GM08714 (cell line): ENCODE results near the gene CRIP2.

Source experiments
- H3K4me3 ChIP-seq: fragments of 200-500 bp; sonication (Bioruptor generic); 2 replicates; pipeline ENCODE4 v1.5.1; 2014; ENCODE audit warnings: mild to moderate bottlenecking, low read length, inconsistent platforms
- ZNF274 ChIP-seq: IDR thresholded peaks from 2 replicates; pipeline ENCODE4 v1.6.1; 2012; ENCODE audit warnings: mild to moderate bottlenecking, low read depth, low read length

CRIP2 gene

DNA sequence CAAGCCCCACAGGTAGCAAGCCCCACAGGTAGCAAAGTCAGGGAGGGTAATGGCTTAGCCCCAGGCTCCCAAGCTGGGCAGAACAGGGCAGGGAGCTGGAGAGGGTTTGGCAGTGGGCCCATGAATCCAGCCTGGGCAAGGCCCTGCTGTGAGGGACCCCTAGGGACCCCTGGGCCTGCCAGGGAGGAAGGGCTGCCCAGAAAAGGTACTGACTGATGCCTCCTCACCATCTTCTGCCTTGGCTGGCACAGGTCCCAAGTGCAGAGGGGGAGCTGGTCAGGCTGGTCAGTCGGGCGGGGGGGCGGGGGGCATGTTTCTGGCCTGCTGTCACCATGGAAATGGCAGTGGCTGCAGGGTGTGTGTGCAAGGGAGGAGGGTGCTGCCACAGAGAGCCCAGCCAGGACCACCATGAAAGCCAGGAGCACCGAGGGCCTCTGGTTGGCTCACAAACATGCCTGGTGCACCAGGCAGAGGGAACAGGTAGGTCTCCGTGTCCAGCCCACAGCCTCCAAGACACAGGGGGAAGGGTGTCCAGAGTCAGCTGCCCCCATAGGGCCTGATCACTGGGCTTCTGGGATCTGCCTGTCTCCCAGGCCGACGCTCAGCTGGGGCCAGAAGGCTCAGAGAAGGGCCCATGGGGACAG is 1.5 kb upstream of the CRIP2 start:
- TF ChIP-seq ZNF274, result no peak
- H3K4me3 ChIP-seq, result no peak overlapping the region

DNA sequence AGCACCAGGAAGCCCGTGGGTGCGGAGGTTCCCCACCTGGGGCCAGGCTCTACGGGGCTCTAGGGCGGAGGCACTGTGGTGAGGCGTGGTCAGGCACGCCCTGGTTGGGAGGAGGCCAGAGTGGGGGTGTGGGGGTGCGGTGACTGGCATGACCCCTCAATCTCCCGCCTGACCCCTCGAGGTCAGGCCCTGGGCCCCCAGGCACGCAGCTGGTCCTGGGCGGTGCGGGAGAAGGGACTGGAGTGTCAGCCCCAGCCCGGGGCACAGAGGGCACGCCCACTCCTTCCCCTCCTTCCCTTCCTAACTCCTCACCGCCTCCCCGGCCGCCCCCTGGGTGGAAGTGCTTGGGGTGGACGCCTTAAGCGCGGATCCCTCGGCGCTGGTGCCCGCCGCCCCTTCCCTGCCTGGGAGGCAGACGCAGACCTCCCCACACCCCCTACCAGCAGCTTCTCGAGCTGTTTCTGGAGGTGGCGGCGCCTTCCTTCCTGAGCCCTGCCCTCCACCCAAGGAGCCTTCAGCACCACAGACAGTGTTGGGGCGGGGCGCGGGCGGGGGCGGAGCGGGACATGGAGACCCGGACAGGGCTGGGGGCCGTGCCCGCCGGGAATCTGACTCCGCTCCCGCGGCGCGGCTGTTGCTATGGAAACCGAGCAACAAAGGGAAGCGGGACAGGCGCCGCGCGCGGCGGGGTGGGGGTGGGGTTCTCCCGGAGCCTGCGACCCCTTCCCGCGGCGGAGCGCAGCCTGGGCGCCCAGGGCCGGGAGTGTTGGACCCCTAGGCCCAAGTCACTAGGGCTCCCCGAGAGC is 741 bp upstream of the CRIP2 start:
- peak overlapping the region; percentile 42; the same call in 1 of the 2 replicates for H3K4me3 ChIP-seq
- no peak for TF ChIP-seq ZNF274

DNA sequence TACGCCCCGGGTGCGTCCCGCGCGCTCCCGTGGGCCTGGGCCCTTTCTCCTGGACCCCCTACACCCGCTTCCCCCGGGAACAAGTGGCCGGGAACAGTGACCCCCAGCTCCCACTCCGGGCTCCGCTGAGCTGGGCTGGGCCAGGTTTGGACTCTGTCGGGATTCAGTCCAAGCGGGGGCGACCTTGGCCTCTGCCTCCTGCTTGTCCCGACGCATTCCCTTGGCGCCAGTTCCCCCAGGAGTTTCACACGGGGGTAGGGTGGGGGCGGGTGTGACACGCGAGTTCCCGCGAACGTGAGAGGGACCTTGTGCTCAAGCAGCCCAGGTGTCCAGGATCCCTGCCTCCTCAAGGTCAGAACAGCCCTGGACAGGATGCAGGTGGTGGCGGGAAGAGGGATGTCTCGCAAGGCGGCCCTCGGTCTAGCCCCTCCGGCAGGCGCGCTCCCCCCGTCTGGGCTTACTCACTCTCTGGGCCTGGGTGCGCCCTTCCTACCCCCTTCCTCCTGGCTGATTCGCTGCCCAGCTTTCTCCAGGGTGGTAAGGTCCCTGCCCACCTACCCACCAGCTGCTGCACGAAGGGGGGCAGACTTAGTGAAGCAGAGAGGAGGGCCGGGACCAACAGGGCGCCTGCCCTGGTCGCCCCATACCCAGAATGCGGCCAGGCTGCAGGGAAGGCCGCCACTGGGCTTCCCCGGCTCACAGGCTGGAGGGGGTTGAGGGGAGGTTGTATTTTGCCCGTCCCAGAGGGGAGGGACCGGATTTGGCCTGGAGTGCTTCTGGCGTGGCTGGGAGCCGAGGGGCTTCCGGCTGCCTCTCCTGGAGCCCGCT is 862 bp downstream of the CRIP2 start:
- no peak overlapping the region; the same call in 1 of the 2 replicates for H3K4me3 ChIP-seq
- TF ChIP-seq ZNF274, result no peak

DNA sequence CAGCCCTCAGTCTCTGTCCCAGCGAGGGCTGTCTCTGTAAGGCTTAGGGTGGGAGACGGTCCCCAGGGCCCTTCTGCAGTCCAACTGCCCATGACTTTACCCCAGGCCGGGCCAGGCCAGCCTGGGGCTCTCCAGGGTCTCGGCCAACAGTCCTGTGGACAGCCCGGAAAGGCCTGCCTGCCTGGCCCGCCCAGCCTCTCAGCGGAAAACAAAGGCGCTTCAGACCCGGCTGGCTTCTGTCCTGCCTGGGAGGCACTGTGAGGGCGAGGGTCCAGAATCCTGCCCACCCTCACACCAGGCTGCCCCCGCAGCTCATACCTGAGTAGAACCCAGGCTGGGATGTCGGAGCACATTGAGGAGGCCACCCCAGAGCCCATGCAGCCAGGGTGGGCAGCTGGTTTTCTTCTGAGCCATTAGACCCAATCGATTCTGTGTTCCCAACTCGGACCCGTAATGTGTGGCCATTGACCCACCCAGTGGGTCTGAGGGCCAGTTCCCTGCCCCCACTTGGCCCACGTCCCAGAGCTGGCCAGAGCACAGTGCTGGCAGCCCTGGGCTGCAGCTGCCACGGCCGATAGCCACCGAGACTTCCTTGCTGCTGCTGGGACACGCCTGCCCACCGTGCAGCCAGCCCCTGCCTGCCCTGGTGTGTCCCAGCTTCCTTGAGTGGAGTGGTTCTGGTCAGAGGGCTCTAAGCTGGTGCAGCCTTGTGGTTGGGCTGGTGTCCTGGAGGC is 1.6 kb downstream of the CRIP2 start:
- H3K4me3 ChIP-seq, result no peak overlapping the region
- no peak for TF ChIP-seq ZNF274

DNA sequence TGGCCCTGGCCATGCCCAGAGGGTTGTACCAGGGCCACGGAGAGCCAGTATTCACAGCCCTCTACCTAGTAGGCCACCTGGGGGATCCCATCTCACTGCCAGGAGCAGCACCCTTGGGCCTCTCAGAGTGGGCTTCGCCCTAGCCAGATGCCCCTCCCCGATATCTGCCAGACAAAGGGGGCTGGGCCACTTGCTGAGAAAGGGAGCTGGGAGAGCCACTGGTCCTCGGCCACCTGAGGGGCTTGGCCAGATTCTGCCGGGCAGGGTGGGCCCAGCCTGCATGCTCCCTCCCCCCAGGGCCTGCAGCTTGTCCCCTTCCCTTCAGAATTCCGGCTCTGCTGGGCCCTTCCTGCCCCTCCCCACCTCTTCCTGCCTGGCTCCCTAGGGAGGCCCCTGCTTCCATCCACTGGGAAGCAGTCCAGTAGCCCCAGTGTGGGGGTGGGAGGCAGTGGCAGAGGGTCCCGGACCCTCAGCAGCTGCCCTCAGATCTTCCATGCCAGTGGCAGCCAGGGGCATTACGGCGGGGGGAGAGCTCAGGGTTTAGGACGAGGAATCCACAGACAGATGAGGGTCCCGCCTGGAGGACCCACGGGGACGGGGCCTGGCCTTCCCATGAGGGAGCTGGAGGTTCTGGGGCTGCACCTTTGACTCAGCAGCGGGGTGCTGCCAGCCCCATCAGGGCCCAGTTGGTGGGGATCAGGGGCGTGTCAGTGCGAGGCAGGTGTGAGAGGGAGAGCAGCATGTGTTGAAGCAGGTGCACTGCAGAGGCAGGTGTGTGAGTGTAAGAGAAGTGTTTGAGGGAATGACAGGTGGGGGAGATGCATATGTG is 2.4 kb downstream of the CRIP2 start:
- no peak overlapping the region for H3K4me3 ChIP-seq
- TF ChIP-seq ZNF274, result no peak

DNA sequence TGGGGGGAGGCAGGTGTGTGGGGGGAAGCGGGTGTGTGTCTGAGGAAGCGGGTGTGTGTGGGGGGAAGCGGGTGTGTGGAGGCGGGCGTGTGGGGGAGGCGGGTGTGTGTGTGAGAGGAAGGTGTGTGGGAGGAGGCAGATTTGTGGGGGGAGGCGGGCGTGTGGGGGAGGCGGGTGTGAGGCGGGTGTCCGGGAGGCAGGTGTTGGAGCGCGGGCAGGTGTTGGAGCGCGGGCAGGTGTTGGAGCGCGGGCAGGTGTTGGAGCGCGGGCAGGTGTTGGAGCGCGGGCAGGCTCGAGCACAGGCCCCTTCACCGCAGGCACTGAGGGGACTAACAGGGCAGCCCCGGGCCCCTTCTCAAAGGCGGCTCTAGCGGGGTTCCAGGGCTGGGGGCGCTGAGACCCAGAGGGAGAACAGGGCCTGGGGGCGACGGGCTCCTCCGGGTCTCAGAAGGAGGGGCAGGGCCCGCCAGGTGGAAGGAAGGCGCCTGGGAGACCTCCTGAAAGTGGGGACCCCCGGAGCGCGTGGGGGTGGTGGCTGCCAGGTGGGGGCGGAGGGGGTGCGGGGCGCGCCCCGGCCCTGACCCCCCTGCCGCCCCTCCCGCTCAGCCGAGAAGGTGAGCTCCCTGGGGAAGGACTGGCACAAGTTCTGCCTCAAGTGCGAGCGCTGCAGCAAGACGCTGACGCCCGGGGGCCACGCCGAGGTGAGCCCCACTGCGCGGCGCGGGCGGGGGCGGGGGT is 3.2 kb downstream of the CRIP2 start:
- H3K4me3 ChIP-seq, result no peak overlapping the region
- TF ChIP-seq ZNF274, result no peak

DNA sequence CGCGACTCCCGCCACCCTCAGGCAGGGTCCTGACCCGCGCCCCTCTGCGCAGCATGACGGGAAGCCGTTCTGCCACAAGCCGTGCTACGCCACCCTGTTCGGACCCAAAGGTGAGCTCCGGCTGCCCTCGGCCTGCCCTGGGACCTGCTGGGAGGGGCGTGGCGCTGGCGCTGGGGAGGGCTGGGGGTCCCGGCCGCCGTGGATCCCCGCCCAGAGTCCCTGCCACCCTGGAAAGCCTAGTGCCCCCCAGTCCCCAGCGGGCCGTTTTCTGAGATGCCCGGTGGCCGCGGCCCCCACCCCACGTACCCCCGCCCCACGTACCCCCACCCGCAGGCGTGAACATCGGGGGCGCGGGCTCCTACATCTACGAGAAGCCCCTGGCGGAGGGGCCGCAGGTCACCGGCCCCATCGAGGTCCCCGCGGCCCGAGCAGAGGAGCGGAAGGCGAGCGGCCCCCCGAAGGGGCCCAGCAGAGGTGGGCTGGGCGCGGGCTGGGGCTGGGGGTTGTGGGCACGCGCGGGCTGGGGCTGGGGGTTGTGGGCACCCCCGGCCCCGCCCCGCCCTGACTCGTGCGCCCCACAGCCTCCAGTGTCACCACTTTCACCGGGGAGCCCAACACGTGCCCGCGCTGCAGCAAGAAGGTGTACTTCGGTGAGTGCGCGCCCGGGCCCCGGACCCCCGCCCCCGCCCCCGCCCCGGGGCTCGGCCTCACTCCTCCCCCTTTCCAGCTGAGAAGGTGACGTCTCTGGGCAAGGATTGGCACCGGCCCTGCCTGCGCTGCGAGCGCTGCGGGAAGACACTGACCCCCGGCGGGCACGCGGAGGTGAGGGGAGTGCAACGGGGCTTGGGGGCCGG is 4.0 kb downstream of the CRIP2 start:
- TF ChIP-seq ZNF274, result no peak
- no peak overlapping the region for H3K4me3 ChIP-seq

DNA sequence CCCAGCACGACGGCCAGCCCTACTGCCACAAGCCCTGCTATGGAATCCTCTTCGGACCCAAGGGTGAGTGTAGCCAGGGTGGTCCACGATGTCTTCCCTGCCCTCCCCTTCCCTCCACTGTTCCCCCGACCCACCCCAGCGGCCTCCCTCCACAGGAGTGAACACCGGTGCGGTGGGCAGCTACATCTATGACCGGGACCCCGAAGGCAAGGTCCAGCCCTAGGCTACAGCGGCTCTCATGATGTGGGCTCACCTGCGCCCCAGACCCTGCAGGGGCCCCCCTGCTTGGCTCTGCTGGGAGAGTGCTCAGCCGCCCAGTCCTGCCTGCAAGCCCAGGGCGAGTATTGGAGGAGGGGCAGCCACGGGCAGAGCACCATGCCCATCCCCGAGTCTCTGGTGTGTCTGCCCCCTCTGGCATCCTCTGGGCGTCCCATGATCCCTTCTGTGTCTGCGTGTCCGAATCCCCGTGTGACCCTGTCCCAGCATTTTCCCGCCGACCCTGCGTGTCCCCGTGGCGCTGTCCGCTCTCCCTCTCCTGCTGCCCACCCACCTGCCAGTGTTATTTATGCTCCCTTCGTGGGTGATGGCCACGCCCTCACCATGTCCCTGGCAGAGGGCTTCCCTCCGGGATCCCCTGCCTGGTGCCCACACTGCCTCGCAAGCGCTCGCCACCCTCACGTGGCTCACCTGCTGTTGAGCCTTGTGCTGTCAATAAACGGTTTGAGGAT is 5.0 kb downstream of the CRIP2 start:
- no peak overlapping the region for H3K4me3 ChIP-seq
- no peak for TF ChIP-seq ZNF274

DNA sequence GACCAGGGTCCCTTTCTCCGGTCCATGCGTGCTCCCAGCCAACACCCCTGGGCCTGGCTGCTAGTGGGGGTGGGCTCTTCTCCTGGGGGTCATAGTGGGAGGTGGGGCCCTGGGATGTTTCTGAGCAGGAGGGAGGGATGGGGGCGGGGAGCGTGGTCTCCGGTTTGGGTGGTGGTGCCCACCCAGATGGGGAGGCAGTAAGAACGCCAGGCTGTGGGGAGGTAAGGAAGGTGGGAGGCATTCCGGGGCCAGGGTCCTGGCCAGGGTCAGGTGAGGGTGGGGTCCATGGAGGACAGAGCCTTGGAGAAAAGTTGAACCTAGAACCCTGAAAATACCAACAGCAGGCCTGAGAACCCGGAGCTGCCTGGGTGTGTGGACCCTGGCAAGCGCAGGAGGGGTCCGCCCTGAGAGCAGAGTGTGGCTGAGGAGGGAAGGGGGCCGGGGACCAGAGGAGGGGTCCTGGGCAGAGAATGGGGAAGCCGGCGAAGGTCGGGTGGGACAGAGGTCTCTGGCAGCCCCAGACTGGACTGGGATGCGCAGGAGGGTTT is 5.7 kb downstream of the CRIP2 start:
- no peak overlapping the region for H3K4me3 ChIP-seq

DNA sequence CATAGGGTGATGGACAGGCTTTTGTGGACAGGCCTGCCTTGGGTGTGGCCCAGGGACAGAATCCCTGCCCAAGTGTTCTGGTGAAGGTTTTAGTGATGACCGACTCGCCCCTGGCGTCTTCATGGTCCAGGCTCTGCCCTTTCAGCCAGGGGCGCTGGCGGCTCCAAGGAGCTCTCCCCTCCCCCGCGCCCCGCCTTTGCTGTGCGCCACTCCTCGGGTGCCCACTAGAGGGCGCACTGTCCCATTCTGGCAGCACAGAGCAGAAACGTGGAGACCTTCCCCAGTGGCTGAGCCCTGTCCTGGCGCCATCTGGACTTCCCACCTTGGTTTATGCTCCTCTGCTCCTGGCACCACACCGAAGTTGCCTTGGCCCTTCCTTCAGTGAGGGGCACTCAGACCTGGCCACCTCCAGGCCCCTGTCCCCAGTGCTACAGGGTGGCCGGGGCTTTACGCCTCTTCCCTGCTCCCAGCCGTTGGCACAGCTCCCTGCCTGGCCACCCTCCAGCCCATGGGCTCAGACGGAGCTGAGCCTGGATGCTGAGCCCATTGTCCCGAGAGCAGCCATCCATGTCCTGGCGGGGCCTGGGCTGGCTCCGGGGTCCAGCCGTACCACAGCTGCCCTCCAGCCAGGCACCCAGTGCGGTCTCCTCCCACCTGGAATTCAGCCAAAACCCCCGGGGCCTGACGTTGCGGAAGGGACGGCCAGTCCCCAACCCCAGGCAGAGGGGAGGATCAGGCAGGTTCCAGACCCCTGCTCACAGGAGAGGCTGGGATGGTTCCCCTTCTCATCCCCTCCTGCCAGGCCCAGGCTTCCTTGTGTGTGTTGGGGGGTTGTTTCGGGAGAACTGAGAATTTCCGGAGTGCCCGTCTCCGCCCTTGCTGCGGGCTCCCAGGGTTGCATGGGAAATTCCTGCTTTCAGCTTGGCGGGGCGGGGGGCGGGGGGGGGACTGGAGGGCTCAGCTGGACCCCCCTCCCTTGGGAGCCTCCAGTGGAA is 6.5 kb downstream of the CRIP2 start:
- TF ChIP-seq ZNF274, result no peak
- H3K4me3 ChIP-seq, result no peak overlapping the region; the same call in 1 of the 2 replicates

More for the DNA sequence above, 5.7 kb downstream of the CRIP2 start:
- no peak for TF ChIP-seq ZNF274
